ENCODE data around the gene SHMT2. TPM values are rescaled to one million over a fixed set of nuclear protein-coding genes. Genes with fewer than 3 reads are reported as not detected.

The SHMT2 gene
- total and polyA plus RNA-seq, 2 experiments from 2014 or later = 59.9 to 110 TPM

GRCh38 chr12:57237932-57238853, 8.7 kb downstream of the SHMT2 start:
- H3K4me3 ChIP-seq = peak overlapping the region; percentile 30
- H3K9me3 ChIP-seq (ENCODE audit: low read depth) = no peaks in the 10 kb centered on the region
- peaks cover 10% of the 10 kb centered on the region for H3K4me1 ChIP-seq (ENCODE audit: low read depth)
- no peak for DNase-seq (ENCODE audit: low read depth in 1 of 2, low spot score in 1 of 2)
- H3K36me3 ChIP-seq = peaks cover 7% of the 10 kb centered on the region
- H3K27ac ChIP-seq = no peak overlapping the region
- H3K27me3 ChIP-seq = peaks cover 100% of the 10 kb centered on the region
- TF ChIP-seq, protein P1, sequence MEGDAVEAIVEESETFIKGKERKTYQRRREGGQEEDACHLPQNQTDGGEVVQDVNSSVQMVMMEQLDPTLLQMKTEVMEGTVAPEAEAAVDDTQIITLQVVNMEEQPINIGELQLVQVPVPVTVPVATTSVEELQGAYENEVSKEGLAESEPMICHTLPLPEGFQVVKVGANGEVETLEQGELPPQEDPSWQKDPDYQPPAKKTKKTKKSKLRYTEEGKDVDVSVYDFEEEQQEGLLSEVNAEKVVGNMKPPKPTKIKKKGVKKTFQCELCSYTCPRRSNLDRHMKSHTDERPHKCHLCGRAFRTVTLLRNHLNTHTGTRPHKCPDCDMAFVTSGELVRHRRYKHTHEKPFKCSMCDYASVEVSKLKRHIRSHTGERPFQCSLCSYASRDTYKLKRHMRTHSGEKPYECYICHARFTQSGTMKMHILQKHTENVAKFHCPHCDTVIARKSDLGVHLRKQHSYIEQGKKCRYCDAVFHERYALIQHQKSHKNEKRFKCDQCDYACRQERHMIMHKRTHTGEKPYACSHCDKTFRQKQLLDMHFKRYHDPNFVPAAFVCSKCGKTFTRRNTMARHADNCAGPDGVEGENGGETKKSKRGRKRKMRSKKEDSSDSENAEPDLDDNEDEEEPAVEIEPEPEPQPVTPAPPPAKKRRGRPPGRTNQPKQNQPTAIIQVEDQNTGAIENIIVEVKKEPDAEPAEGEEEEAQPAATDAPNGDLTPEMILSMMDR (IDR thresholded peaks at IDR 0.05; ENCODE audit: low read depth, low read length) = no peak

DNA sequence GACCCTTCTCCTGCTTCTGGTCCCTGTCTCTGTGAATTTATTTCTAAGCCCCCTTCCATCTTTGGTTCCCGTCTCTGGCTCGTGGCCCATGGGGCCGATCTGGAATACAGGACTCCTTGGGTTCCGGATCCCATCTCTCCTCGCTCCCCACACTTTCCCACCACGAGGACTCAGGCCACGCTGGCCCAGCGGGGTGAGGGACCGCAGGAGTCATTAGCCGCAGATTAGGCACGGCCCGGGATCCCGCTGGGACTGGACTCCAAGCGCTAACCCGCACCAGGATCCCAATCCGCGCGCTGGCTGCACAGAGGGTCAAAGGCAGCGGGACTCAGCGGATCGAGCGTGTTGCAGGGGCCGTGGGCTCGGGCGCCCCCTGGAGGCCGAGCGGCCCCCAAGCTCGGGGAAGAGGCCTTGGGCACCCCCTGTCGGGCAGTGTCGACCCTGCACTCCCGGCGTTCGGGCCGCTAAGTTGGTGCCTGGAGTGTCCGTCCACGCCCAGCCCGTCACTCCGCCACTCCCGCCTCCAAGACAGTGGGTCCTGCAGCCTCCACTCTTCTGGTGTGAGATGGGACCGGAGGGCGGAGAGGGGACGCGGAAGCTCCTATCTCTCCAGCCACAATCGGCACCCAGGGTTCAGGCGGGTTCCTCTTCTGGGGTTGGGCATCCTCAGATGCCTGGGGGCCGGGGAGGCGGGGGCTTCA, 9.5 kb downstream of the SHMT2 start:
- TF ChIP-seq, protein P1 (IDR thresholded peaks at IDR 0.05; ENCODE audit: low read depth, low read length) = peak; percentile 100
- peak; percentile 90 to 92 for DNase-seq (ENCODE audit: low read depth in 1 of 2, low spot score in 1 of 2)
- H3K4me3 ChIP-seq = peak overlapping the region; percentile 30
- peaks cover 95% of the 10 kb centered on the region for H3K27me3 ChIP-seq
- peaks cover 10% of the 10 kb centered on the region for H3K4me1 ChIP-seq (ENCODE audit: low read depth)
- no peak overlapping the region for H3K27ac ChIP-seq
- H3K36me3 ChIP-seq = no peaks in the 10 kb centered on the region
- H3K9me3 ChIP-seq (ENCODE audit: low read depth) = no peaks in the 10 kb centered on the region

GRCh38 chr12:57239587-57240065, 10.1 kb downstream of the SHMT2 start:
- Histone ChIP-seq H3K36me3 (no peaks in the 10 kb centered on the region), H3K9me3 (ENCODE audit: low read depth) (no peaks in the 10 kb centered on the region), H3K4me3 (peak overlapping the region; percentile 31), H3K27ac (no peak overlapping the region), H3K27me3 (peaks cover 89% of the 10 kb centered on the region), H3K4me1 (ENCODE audit: low read depth) (peaks cover 10% of the 10 kb centered on the region)
- no peak for DNase-seq (ENCODE audit: low read depth in 1 of 2, low spot score in 1 of 2)
- TF ChIP-seq, protein P1 (IDR thresholded peaks at IDR 0.05; ENCODE audit: low read depth, low read length) = no peak

DNA sequence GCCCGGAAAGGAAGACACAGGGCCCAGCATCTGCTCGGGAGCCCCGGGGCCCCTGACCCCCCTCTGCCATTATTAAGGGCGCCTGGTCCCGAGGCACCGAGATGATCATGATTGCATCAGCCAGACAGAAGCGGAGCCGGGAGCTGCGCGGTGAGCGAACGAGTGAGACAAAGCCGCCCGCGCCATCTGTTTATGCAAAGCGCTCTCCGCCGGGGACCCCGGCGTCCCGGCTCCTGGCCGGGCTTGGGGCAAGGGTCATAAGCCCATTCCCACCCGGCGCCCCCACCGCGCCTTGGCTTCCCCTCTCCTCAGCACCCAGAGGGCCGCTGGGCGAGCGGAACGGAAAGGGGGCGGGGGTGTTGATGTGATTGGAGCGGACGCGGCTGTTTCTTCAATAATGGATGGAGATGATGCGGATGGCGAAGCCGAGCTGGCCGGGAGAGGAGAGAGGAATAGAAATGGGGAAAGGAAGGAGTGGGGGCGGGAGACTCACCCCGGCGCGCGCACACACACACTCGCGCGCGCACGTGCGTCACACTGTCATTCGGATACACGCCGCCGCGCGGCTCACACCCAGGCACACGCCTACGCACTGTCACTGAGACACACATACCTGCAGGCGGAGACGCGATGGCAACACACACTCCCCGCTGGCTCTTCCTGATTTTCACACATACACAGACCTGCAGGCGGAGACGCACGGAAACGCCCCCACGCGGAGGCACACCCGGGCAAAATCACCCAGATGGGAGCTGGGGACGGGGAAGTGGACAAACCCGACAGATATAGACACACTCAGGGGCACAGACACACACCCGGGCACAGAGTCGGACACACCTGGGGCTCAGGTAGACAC, 10.8 kb downstream of the SHMT2 start:
- Histone ChIP-seq H3K27ac (no peak overlapping the region), H3K4me3 (peak overlapping the region; percentile 31), H3K4me1 (ENCODE audit: low read depth) (peaks cover 10% of the 10 kb centered on the region), H3K27me3 (peaks cover 82% of the 10 kb centered on the region), H3K9me3 (ENCODE audit: low read depth) (no peaks in the 10 kb centered on the region), H3K36me3 (no peaks in the 10 kb centered on the region)
- TF ChIP-seq, protein P1 (IDR thresholded peaks at IDR 0.05; ENCODE audit: low read depth, low read length) = peak; percentile 13
- DNase-seq (ENCODE audit: low read depth in 1 of 2, low spot score in 1 of 2) = peak; percentile 41 to 50

DNA sequence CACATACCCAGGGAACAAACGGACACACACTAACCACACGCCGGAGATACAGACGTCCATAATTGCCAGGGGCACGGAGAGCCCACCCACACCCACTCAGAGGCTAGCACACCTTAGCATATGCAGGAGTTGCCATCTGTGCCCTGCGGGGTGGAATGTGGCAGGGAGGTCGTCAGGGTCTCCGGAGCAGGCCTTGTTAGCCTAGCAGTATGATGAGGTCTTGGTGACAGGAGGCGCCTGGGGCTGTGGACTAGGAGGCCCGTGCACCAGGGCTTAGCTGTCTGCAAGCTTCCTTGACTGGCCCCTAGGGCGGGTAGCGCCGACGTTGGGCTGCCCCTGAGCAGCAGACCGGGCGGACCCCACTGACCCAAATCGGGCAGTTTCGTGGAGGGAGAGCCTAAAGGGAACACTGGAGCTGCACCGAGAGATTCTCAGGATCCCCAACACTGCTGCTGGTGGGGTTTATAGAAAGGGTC, 11.5 kb downstream of the SHMT2 start:
- no peak for DNase-seq (ENCODE audit: low read depth in 1 of 2, low spot score in 1 of 2)
- Histone ChIP-seq H3K9me3 (ENCODE audit: low read depth) (no peaks in the 10 kb centered on the region), H3K4me3 (no peak overlapping the region), H3K4me1 (ENCODE audit: low read depth) (peaks cover 10% of the 10 kb centered on the region), H3K36me3 (no peaks in the 10 kb centered on the region), H3K27me3 (peaks cover 76% of the 10 kb centered on the region), H3K27ac (no peak overlapping the region)
- TF ChIP-seq, protein P1 (IDR thresholded peaks at IDR 0.05; ENCODE audit: low read depth, low read length) = no peak

All from cardiac muscle cell (in vitro differentiated cells and primary cell).